ENCODE results near the gene CCSER2.

- TF ChIP-seq CTCF (conservative IDR thresholded peaks at IDR 0.05; ENCODE audit: low read depth, low read length) (no peak), EZH2 (IDR thresholded peaks at IDR 0.05; ENCODE audit: borderline replicate concordance, low read depth, low read length, poor library complexity, severe bottlenecking) (no peak)
Observed at GRCh38 chr10:84511709-84512285, 183.4 kb downstream of the CCSER2 start.

Data from A673 (cell line).